ENCODE results near the gene SLC38A2.

Gene SLC38A2

GRCh38 chr12:46380022-46380796 lies 7.6 kb upstream of the SLC38A2 start:
- Histone ChIP-seq H3K4me2 (ENCODE audit: low read length) (no peak overlapping the region), H4K91ac (ENCODE audit: low read depth, low read length) (no peak overlapping the region), H2BK5ac (ENCODE audit: low read depth, low read length, poor library complexity) (no peak overlapping the region), H2AFZ (ENCODE audit: insufficient read depth, low read length, poor library complexity) (no peak overlapping the region), H3K27ac (ENCODE audit: low read depth, low read length) (no peak overlapping the region), H3K27me3 (ENCODE audit: insufficient read depth, low read length) (no peaks in the 10 kb centered on the region), H3K79me1 (ENCODE audit: low read length) (peaks cover 15% of the 10 kb centered on the region), H3K4ac (ENCODE audit: low read depth, low read length) (no peak overlapping the region), H4K8ac (ENCODE audit: low read depth, low read length) (no peak overlapping the region), H3K36me3 (ENCODE audit: control insufficient read depth in 1 of 2, insufficient read depth in 2 of 2, low read length in 2 of 2) (no peaks in the 10 kb centered on the region), H3K9me3 (ENCODE audit: insufficient read depth, low read depth, low read length) (no peaks in the 10 kb centered on the region), H2BK120ac (ENCODE audit: insufficient read depth, low read length, poor library complexity) (no peak overlapping the region), H3K23ac (ENCODE audit: low read length) (no peak overlapping the region), H4K12ac (ENCODE audit: low read depth, low read length) (no peak overlapping the region), H2AK5ac (ENCODE audit: low read length) (no peak overlapping the region), H3K79me2 (ENCODE audit: control insufficient read depth, insufficient read depth, low read length, poor library complexity) (peaks cover 10% of the 10 kb centered on the region), H2BK12ac (ENCODE audit: low read length) (peak overlapping the region; percentile 41), H3K14ac (ENCODE audit: low read length) (no peak overlapping the region), H3K4me1 (ENCODE audit: control insufficient read depth in 1 of 2, insufficient read depth in 2 of 2, low read length in 2 of 2) (peaks cover 2 to 5% of the 10 kb centered on the region in 2 experiments), H3K18ac (ENCODE audit: low read length) (no peak overlapping the region), H3K9ac (ENCODE audit: low read length) (no peak overlapping the region), H3K4me3 (ENCODE audit: low read depth, low read length) (no peak overlapping the region)
- no CpG with 5 or more reads among the region's 3 CpGs for WGBS (ENCODE audit: extremely low coverage, insufficient coverage, insufficient read length)
- DNase-seq: no peak

DNA sequence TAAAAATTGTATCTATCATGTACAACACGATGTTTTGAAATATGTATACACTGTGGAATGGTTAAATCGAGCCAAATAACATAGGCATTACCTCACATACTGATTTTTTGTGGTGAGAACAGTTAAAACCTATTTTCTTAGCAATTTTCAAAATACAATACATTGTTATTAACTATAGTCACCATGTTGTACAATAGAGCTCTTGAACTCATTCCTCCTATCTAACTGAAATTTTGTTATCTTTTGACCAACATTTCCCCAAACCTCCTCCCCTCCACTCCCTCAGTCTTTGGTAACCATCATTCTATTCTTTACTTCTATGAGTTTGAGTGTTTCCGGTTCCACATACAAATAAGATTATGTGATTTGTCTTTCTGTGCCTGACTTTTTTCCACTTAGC lies 6.8 kb upstream of the SLC38A2 start:
- H3K79me2 ChIP-seq (ENCODE audit: control insufficient read depth, insufficient read depth, low read length, poor library complexity): peaks cover 10% of the 10 kb centered on the region
- no peaks in the 10 kb centered on the region for H3K9me3 ChIP-seq (ENCODE audit: insufficient read depth, low read depth, low read length)
- peaks cover 14% of the 10 kb centered on the region for H3K79me1 ChIP-seq (ENCODE audit: low read length)
- H3K14ac ChIP-seq (ENCODE audit: low read length): no peak overlapping the region
- H4K12ac ChIP-seq (ENCODE audit: low read depth, low read length): no peak overlapping the region
- no CpG with 5 or more reads among the region's 3 CpGs for WGBS (ENCODE audit: extremely low coverage, insufficient coverage, insufficient read length)
- H3K23ac ChIP-seq (ENCODE audit: low read length): no peak overlapping the region
- no peak overlapping the region for H3K18ac ChIP-seq (ENCODE audit: low read length)
- H3K4me1 ChIP-seq (ENCODE audit: control insufficient read depth in 1 of 2, insufficient read depth in 2 of 2, low read length in 2 of 2): peaks cover 2 to 4% of the 10 kb centered on the region in 2 experiments
- no peak overlapping the region for H2BK5ac ChIP-seq (ENCODE audit: low read depth, low read length, poor library complexity)
- no peak overlapping the region for H3K4me2 ChIP-seq (ENCODE audit: low read length)
- H4K8ac ChIP-seq (ENCODE audit: low read depth, low read length): no peak overlapping the region
- no peak overlapping the region for H4K91ac ChIP-seq (ENCODE audit: low read depth, low read length)
- no peak overlapping the region for H3K4me3 ChIP-seq (ENCODE audit: low read depth, low read length)
- H2AFZ ChIP-seq (ENCODE audit: insufficient read depth, low read length, poor library complexity): no peak overlapping the region
- DNase-seq: no peak
- H3K9ac ChIP-seq (ENCODE audit: low read length): no peak overlapping the region
- no peak overlapping the region for H3K4ac ChIP-seq (ENCODE audit: low read depth, low read length)
- no peak overlapping the region for H3K27ac ChIP-seq (ENCODE audit: low read depth, low read length)
- H3K27me3 ChIP-seq (ENCODE audit: insufficient read depth, low read length): no peaks in the 10 kb centered on the region
- no peak overlapping the region for H2BK120ac ChIP-seq (ENCODE audit: insufficient read depth, low read length, poor library complexity)
- no peak overlapping the region for H2AK5ac ChIP-seq (ENCODE audit: low read length)
- H3K36me3 ChIP-seq (ENCODE audit: control insufficient read depth in 1 of 2, insufficient read depth in 2 of 2, low read length in 2 of 2): no peaks in the 10 kb centered on the region
- H2BK12ac ChIP-seq (ENCODE audit: low read length): no peak overlapping the region

GRCh38 chr12:46378530-46378929 lies 6.0 kb upstream of the SLC38A2 start:
- peaks cover 7 to 10% of the 10 kb centered on the region in 2 experiments for H3K4me1 ChIP-seq (ENCODE audit: control insufficient read depth in 1 of 2, insufficient read depth in 2 of 2, low read length in 2 of 2)
- no peak overlapping the region for H3K9ac ChIP-seq (ENCODE audit: low read length)
- peaks cover 7% of the 10 kb centered on the region for H3K79me1 ChIP-seq (ENCODE audit: low read length)

DNA sequence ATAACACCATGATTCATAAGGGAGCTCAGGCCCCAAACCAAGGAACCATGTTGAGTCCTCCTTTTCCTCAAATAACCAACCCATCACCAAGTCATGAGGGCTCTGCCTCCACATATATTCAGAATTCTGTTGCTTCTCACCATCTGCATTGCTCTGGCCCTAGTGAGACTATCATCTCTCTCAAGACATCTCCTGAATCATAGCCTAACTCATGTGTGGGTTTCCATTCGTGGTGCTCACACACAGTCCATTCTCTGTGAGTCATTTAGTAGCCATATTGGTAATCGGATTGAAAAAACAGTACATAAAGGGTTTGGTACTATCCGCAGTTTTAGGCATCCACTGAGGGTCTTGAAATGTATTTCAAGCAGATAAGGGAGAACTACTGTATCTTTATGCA lies 5.1 kb upstream of the SLC38A2 start:
- no peak overlapping the region for H3K14ac ChIP-seq (ENCODE audit: low read length)
- peaks cover 10% of the 10 kb centered on the region for H3K79me1 ChIP-seq (ENCODE audit: low read length)
- no peaks in the 10 kb centered on the region for H3K79me2 ChIP-seq (ENCODE audit: control insufficient read depth, insufficient read depth, low read length, poor library complexity)

More at GRCh38 chr12:46378530-46378929, 6.0 kb upstream of the SLC38A2 start:
- Histone ChIP-seq H3K27ac (ENCODE audit: low read depth, low read length) (no peak overlapping the region), H2AFZ (ENCODE audit: insufficient read depth, low read length, poor library complexity) (no peak overlapping the region), H2AK5ac (ENCODE audit: low read length) (no peak overlapping the region), H3K18ac (ENCODE audit: low read length) (no peak overlapping the region), H2BK120ac (ENCODE audit: insufficient read depth, low read length, poor library complexity) (no peak overlapping the region), H4K12ac (ENCODE audit: low read depth, low read length) (no peak overlapping the region), H3K36me3 (ENCODE audit: control insufficient read depth in 1 of 2, insufficient read depth in 2 of 2, low read length in 2 of 2) (no peaks in the 10 kb centered on the region), H3K4me2 (ENCODE audit: low read length) (no peak overlapping the region), H3K23ac (ENCODE audit: low read length) (no peak overlapping the region), H3K27me3 (ENCODE audit: insufficient read depth, low read length) (no peaks in the 10 kb centered on the region), H2BK12ac (ENCODE audit: low read length) (no peak overlapping the region), H3K9me3 (ENCODE audit: insufficient read depth, low read depth, low read length) (no peaks in the 10 kb centered on the region), H3K79me2 (ENCODE audit: control insufficient read depth, insufficient read depth, low read length, poor library complexity) (peaks cover 3% of the 10 kb centered on the region), H4K8ac (ENCODE audit: low read depth, low read length) (no peak overlapping the region), H2BK5ac (ENCODE audit: low read depth, low read length, poor library complexity) (no peak overlapping the region), H4K91ac (ENCODE audit: low read depth, low read length) (no peak overlapping the region), H3K4ac (ENCODE audit: low read depth, low read length) (no peak overlapping the region), H3K4me3 (ENCODE audit: low read depth, low read length) (no peak overlapping the region), H3K14ac (ENCODE audit: low read length) (no peak overlapping the region)
- DNase-seq: no peak
- WGBS (ENCODE audit: extremely low coverage, insufficient coverage, insufficient read length): no CpG with 5 or more reads among the region's 1 CpG

More for the DNA sequence above, 5.1 kb upstream of the SLC38A2 start:
- no peak overlapping the region for H2BK5ac ChIP-seq (ENCODE audit: low read depth, low read length, poor library complexity)
- no peak overlapping the region for H3K4me2 ChIP-seq (ENCODE audit: low read length)
- no peak overlapping the region for H2AFZ ChIP-seq (ENCODE audit: insufficient read depth, low read length, poor library complexity)
- no peak overlapping the region for H2BK12ac ChIP-seq (ENCODE audit: low read length)
- no CpG with 5 or more reads among the region's 3 CpGs for WGBS (ENCODE audit: extremely low coverage, insufficient coverage, insufficient read length)
- no peak overlapping the region for H3K27ac ChIP-seq (ENCODE audit: low read depth, low read length)
- no peak overlapping the region for H3K4ac ChIP-seq (ENCODE audit: low read depth, low read length)
- H3K9ac ChIP-seq (ENCODE audit: low read length): no peak overlapping the region
- no peak overlapping the region for H4K91ac ChIP-seq (ENCODE audit: low read depth, low read length)
- no peak overlapping the region for H2BK120ac ChIP-seq (ENCODE audit: insufficient read depth, low read length, poor library complexity)
- no peak for DNase-seq
- no peaks in the 10 kb centered on the region for H3K36me3 ChIP-seq (ENCODE audit: control insufficient read depth in 1 of 2, insufficient read depth in 2 of 2, low read length in 2 of 2)
- no peak overlapping the region for H2AK5ac ChIP-seq (ENCODE audit: low read length)
- H4K8ac ChIP-seq (ENCODE audit: low read depth, low read length): no peak overlapping the region
- no peak overlapping the region for H3K18ac ChIP-seq (ENCODE audit: low read length)
- H3K9me3 ChIP-seq (ENCODE audit: insufficient read depth, low read depth, low read length): no peaks in the 10 kb centered on the region
- H3K4me1 ChIP-seq (ENCODE audit: control insufficient read depth in 1 of 2, insufficient read depth in 2 of 2, low read length in 2 of 2): peaks cover 8 to 10% of the 10 kb centered on the region in 2 experiments
- no peak overlapping the region for H3K23ac ChIP-seq (ENCODE audit: low read length)
- no peak overlapping the region for H3K4me3 ChIP-seq (ENCODE audit: low read depth, low read length)
- H4K12ac ChIP-seq (ENCODE audit: low read depth, low read length): no peak overlapping the region
- no peaks in the 10 kb centered on the region for H3K27me3 ChIP-seq (ENCODE audit: insufficient read depth, low read length)
